ENCODE measurements around the gene P3H1.

DNA sequence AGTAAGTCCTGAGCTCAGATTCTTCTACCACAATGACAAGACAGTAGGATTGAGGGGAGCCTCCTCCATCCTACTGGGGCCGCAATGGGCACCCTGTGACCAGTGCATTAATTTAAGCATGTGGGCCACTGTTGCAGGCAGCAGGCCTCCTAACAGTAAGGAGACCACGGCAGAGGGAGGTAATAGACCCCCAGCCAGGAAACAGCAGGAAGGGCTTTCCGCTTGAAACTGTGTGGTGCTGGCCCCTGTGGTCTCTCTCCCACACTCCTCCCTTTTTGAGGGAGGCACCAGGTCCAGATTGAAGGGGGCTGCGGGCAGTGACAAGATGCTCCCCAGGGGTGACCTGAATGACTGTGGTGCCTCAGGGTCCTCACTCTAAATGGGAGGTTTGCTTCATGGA lies 25.1 kb downstream of the P3H1 start:
- TF ChIP-seq, protein P1, sequence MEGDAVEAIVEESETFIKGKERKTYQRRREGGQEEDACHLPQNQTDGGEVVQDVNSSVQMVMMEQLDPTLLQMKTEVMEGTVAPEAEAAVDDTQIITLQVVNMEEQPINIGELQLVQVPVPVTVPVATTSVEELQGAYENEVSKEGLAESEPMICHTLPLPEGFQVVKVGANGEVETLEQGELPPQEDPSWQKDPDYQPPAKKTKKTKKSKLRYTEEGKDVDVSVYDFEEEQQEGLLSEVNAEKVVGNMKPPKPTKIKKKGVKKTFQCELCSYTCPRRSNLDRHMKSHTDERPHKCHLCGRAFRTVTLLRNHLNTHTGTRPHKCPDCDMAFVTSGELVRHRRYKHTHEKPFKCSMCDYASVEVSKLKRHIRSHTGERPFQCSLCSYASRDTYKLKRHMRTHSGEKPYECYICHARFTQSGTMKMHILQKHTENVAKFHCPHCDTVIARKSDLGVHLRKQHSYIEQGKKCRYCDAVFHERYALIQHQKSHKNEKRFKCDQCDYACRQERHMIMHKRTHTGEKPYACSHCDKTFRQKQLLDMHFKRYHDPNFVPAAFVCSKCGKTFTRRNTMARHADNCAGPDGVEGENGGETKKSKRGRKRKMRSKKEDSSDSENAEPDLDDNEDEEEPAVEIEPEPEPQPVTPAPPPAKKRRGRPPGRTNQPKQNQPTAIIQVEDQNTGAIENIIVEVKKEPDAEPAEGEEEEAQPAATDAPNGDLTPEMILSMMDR (conservative IDR thresholded peaks at IDR 0.05; ENCODE audit: low read depth in 2 of 2): no peak
- TF ChIP-seq POLR2AphosphoS5 (IDR thresholded peaks at IDR 0.05; ENCODE audit: low read depth) (no peak), CREB1 (CRISPR knock-in tag; IDR thresholded peaks at IDR 0.05; ENCODE audit: low read depth) (no peak), JUNB (IDR thresholded peaks at IDR 0.05; ENCODE audit: unreplicated experiment) (no peak), EZH2phosphoT487 (IDR thresholded peaks at IDR 0.05; ENCODE audit: unreplicated experiment) (no peak), EZH2 (IDR thresholded peaks at IDR 0.05; ENCODE audit: low read depth, unreplicated experiment) (no peak), STAT1 (IDR thresholded peaks at IDR 0.05; ENCODE audit: unreplicated experiment) (no peak)
- TF ChIP-seq, protein P2, sequence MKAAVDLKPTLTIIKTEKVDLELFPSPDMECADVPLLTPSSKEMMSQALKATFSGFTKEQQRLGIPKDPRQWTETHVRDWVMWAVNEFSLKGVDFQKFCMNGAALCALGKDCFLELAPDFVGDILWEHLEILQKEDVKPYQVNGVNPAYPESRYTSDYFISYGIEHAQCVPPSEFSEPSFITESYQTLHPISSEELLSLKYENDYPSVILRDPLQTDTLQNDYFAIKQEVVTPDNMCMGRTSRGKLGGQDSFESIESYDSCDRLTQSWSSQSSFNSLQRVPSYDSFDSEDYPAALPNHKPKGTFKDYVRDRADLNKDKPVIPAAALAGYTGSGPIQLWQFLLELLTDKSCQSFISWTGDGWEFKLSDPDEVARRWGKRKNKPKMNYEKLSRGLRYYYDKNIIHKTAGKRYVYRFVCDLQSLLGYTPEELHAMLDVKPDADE (IDR thresholded peaks at IDR 0.05): no peak
- TF ChIP-seq, protein P3, sequence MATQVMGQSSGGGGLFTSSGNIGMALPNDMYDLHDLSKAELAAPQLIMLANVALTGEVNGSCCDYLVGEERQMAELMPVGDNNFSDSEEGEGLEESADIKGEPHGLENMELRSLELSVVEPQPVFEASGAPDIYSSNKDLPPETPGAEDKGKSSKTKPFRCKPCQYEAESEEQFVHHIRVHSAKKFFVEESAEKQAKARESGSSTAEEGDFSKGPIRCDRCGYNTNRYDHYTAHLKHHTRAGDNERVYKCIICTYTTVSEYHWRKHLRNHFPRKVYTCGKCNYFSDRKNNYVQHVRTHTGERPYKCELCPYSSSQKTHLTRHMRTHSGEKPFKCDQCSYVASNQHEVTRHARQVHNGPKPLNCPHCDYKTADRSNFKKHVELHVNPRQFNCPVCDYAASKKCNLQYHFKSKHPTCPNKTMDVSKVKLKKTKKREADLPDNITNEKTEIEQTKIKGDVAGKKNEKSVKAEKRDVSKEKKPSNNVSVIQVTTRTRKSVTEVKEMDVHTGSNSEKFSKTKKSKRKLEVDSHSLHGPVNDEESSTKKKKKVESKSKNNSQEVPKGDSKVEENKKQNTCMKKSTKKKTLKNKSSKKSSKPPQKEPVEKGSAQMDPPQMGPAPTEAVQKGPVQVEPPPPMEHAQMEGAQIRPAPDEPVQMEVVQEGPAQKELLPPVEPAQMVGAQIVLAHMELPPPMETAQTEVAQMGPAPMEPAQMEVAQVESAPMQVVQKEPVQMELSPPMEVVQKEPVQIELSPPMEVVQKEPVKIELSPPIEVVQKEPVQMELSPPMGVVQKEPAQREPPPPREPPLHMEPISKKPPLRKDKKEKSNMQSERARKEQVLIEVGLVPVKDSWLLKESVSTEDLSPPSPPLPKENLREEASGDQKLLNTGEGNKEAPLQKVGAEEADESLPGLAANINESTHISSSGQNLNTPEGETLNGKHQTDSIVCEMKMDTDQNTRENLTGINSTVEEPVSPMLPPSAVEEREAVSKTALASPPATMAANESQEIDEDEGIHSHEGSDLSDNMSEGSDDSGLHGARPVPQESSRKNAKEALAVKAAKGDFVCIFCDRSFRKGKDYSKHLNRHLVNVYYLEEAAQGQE (IDR thresholded peaks at IDR 0.05; ENCODE audit: unreplicated experiment): no peak
